Ishikawa (cell line): ENCODE measurements around the gene RNU2-63P.

ENCODE experiments used
- CEBPB ChIP-seq: IDR thresholded peaks from 2 replicates; pipeline ENCODE4 v1.6.1; 2012
- EGR1 ChIP-seq: IDR thresholded peaks from 2 replicates; pipeline ENCODE4 v1.6.1; 2012
- EP300 ChIP-seq: IDR thresholded peaks from 2 replicates; pipeline ENCODE4 v1.6.1; 2012; ENCODE audit warnings: borderline replicate concordance
- NFIC ChIP-seq: IDR thresholded peaks from 2 replicates; pipeline ENCODE4 v1.6.1; 2012
- RAD21 ChIP-seq: IDR thresholded peaks from 2 replicates; pipeline ENCODE4 v1.6.1; 2012; ENCODE audit warnings: low read depth
- YY1 ChIP-seq: IDR thresholded peaks from 2 replicates; pipeline ENCODE4 v1.6.1; 2012; ENCODE audit warnings: low read depth
- ZBTB7A ChIP-seq: IDR thresholded peaks from 2 replicates; pipeline ENCODE4 v1.6.1; 2012; ENCODE audit warnings: low read depth
- TF ChIP-seq, protein P1 (sequence below): IDR thresholded peaks from 2 replicates; pipeline ENCODE4 v1.6.1; 2012; ENCODE audit warnings: low read depth, mild to moderate bottlenecking
- TF ChIP-seq, protein P2 (sequence below): IDR thresholded peaks from 2 replicates; pipeline ENCODE4 v1.6.1; 2012

DNA sequence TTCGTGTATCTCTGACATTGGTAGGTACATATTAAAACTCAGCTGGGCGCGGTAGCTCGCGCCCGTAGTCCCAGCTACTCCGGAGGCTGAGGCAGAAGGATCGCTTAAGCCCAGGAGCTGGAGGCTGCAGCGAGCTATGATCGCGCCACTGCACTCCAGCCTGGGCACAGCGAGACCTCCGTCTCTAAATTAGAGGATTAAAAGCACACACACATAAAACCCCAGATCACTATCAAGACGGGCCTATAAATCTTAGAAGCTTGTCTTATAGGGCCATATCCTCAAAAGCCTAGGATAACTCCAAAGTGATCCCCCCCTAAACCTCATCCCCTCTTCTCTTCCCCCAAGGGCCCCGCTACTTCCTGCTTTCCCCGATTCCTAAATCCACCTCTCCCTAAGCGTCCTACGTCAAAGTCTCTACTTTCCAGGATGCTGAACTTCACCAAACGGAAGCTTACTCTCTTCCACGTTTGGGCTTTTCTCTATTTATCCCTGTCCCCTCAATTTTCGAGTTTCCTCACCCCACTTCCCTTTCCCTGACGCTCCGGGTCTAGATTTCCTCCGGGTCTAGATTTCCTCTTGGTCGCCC is 38.5 kb upstream of the RNU2-63P start:
- no peak for TF ChIP-seq NFIC
- no peak for TF ChIP-seq EP300
- TF ChIP-seq RAD21: no peak
- TF ChIP-seq CEBPB: no peak
- TF ChIP-seq, protein P1, sequence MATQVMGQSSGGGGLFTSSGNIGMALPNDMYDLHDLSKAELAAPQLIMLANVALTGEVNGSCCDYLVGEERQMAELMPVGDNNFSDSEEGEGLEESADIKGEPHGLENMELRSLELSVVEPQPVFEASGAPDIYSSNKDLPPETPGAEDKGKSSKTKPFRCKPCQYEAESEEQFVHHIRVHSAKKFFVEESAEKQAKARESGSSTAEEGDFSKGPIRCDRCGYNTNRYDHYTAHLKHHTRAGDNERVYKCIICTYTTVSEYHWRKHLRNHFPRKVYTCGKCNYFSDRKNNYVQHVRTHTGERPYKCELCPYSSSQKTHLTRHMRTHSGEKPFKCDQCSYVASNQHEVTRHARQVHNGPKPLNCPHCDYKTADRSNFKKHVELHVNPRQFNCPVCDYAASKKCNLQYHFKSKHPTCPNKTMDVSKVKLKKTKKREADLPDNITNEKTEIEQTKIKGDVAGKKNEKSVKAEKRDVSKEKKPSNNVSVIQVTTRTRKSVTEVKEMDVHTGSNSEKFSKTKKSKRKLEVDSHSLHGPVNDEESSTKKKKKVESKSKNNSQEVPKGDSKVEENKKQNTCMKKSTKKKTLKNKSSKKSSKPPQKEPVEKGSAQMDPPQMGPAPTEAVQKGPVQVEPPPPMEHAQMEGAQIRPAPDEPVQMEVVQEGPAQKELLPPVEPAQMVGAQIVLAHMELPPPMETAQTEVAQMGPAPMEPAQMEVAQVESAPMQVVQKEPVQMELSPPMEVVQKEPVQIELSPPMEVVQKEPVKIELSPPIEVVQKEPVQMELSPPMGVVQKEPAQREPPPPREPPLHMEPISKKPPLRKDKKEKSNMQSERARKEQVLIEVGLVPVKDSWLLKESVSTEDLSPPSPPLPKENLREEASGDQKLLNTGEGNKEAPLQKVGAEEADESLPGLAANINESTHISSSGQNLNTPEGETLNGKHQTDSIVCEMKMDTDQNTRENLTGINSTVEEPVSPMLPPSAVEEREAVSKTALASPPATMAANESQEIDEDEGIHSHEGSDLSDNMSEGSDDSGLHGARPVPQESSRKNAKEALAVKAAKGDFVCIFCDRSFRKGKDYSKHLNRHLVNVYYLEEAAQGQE: no peak
- no peak for TF ChIP-seq EGR1
- no peak for TF ChIP-seq YY1
- TF ChIP-seq, protein P2, sequence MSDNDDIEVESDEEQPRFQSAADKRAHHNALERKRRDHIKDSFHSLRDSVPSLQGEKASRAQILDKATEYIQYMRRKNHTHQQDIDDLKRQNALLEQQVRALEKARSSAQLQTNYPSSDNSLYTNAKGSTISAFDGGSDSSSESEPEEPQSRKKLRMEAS: no peak
- TF ChIP-seq ZBTB7A: no peak
